B cell (primary cell): ENCODE measurements around the gene CBX1. TPM values are rescaled to one million over a fixed set of nuclear protein-coding genes. Genes with fewer than 3 reads are reported as not detected.

ENCODE experiments used
- ATAC-seq: fragments of 200-7000 bp; cut with Tn5 transposase; one replicate; pipeline ENCODE4 v1.10.0; 2021; ENCODE audit warnings: low read depth, mild to moderate bottlenecking, moderate number of reproducible peaks, moderate library complexity
- CTCF ChIA-PET: fragments of 350-600 bp; sonication (Branson Sonifier 250); formaldehyde crosslinking; loops from one replicate; lab custom pipeline; 2021; ENCODE audit warnings: antibody characterized with exemption, inconsistent platforms; lab: Charles Lee
- POLR2A ChIA-PET: fragments of 350-600 bp; sonication (Branson Sonifier 250); formaldehyde crosslinking; loops from one replicate; lab custom pipeline; 2021; ENCODE audit warnings: antibody characterized with exemption; lab: Charles Lee
- DNase-seq: peaks from one replicate; pipeline ENCODE4 v3.0.0; 2013
- H2AFZ ChIP-seq: 2 replicates; pipeline ENCODE4 v1.6.1; 2012; ENCODE audit warnings: mild to moderate bottlenecking, low read depth, low read length; ENCODE audit not compliant: insufficient read depth, poor library complexity, severe bottlenecking
- H3K27ac ChIP-seq, 2 donors: 1 replicate in 1 of 2; 2 replicates in 1 of 2; pipeline ENCODE4 v1.5.1; 2012 to 2013; ENCODE audit warnings: low read length in 2 of 2, mild to moderate bottlenecking in 2 of 2, moderate library complexity in 1 of 2
- H3K27me3 ChIP-seq, 4 experiments: fragments of 200-600 bp in 1 of 4; sonication (generic) in 1 of 4; replicated peaks in 1 of 4; 1 replicate in 2 of 4; 2 replicates in 2 of 4; pipeline versions ENCODE4 v1.6.1 to v1.7.0; 2013 to 2016; ENCODE audit warnings: low read length in 3 of 4, mild to moderate bottlenecking in 2 of 4, mixed read lengths in 1 of 4, moderate library complexity in 1 of 4; ENCODE audit not compliant: insufficient read depth in 4 of 4, control insufficient read depth in 3 of 4; ENCODE audit errors: control extremely low read depth in 1 of 4
- H3K36me3 ChIP-seq, 2 experiments: replicated peaks in 1 of 2; 1 replicate in 1 of 2; 2 replicates in 1 of 2; pipeline versions ENCODE4 v1.6.1 to v1.7.1; 2013; ENCODE audit warnings: low read length in 1 of 2; ENCODE audit not compliant: insufficient read depth in 2 of 2, control insufficient read depth in 1 of 2; ENCODE audit errors: control extremely low read depth in 1 of 2, extremely low read depth in 1 of 2
- H3K4me1 ChIP-seq, 2 donors: fragments of 200-600 bp in 1 of 2; sonication (generic) in 1 of 2; 1 replicate in 1 of 2; 2 replicates in 1 of 2; pipeline versions ENCODE4 v1.5.1 to v1.6.1; 2013 to 2017; ENCODE audit warnings: low read length in 2 of 2; ENCODE audit not compliant: control insufficient read depth in 2 of 2, insufficient read depth in 2 of 2
- H3K4me2 ChIP-seq: replicated peaks from 2 replicates; pipeline ENCODE3; 2012; ENCODE audit warnings: mild to moderate bottlenecking, low read depth, low read length; ENCODE audit not compliant: poor library complexity, severe bottlenecking
- H3K4me3 ChIP-seq, 5 experiments: fragments of 200-600 bp in 1 of 5; sonication (generic) in 1 of 5; 1 replicate in 3 of 5; 2 replicates in 2 of 5; pipeline versions ENCODE4 v1.5.1 to v1.7.0; 2011 to 2016; ENCODE audit warnings: low read length in 4 of 5, mild to moderate bottlenecking in 4 of 5, low read depth in 2 of 5, control low read depth in 1 of 5, moderate library complexity in 1 of 5; ENCODE audit not compliant: insufficient read depth in 1 of 5; ENCODE audit errors: control extremely low read depth in 1 of 5, extremely low read depth in 1 of 5
- H3K79me2 ChIP-seq: fragments of 200-600 bp; sonication (generic); one replicate; pipeline ENCODE4 v1.6.0; 2016; ENCODE audit warnings: low read length; ENCODE audit not compliant: control insufficient read depth, insufficient read depth
- H3K9ac ChIP-seq: fragments of 200-600 bp; sonication (generic); 2 replicates; pipeline ENCODE4 v1.6.1; 2017; ENCODE audit warnings: mild to moderate bottlenecking, low read length, moderate library complexity
- H3K9me3 ChIP-seq, 3 donors: one replicate each; pipeline versions ENCODE4 v1.6.1 to v1.7.1; 2013; ENCODE audit warnings: low read length in 2 of 3; ENCODE audit not compliant: control insufficient read depth in 2 of 3, insufficient read depth in 1 of 3; ENCODE audit errors: control extremely low read depth in 1 of 3
- H4K20me1 ChIP-seq: 2 replicates; pipeline ENCODE4 v1.6.0; 2012; ENCODE audit warnings: mild to moderate bottlenecking, low read length; ENCODE audit not compliant: insufficient read depth, control insufficient read depth, poor library complexity, severe bottlenecking
- H3K27ac Mint-ChIP-seq: one replicate; pipeline ENCODE4 v1.8.0; 2021; ENCODE audit warnings: mixed read lengths
- H3K27me3 Mint-ChIP-seq: one replicate; pipeline ENCODE4 v1.8.0; 2021; ENCODE audit warnings: mixed read lengths
- H3K4me1 Mint-ChIP-seq: one replicate; pipeline ENCODE4 v1.8.0; 2021; ENCODE audit warnings: mixed read lengths
- H3K4me3 Mint-ChIP-seq: one replicate; pipeline ENCODE4 v1.8.0; 2021; ENCODE audit warnings: mixed read lengths
- H3K9me3 Mint-ChIP-seq: one replicate; pipeline ENCODE4 v1.8.0; 2022; ENCODE audit warnings: mixed read lengths; ENCODE audit not compliant: insufficient read depth
- CTCF ChIP-seq: fragments of 200-600 bp; IDR thresholded peaks from one replicate; pipeline ENCODE4 v1.8.0; 2022; ENCODE audit warnings: antibody characterized with exemption, mild to moderate bottlenecking
- EZH2 ChIP-seq: IDR thresholded peaks from 2 replicates; pipeline ENCODE4 v1.6.1; 2012; ENCODE audit warnings: borderline replicate concordance, low read depth, mild to moderate bottlenecking, moderate library complexity, low read length; ENCODE audit not compliant: insufficient read depth, poor library complexity, severe bottlenecking
- WGBS: methylation state at CpG from one replicate; pipeline ENCODE4 v1.1.5; 2013; ENCODE audit warnings: missing lambda C conversion rate; ENCODE audit not compliant: insufficient coverage; 5-methylcytosine and 5-hydroxymethylcytosine counted together
- intact Hi-C: fragments of 100-400 bp; cut with micrococcal nuclease; formaldehyde crosslinking; loops from one replicate; pipeline ENCODE4 v1.10.0; 2022
- polyA plus RNA-seq: library from polyadenylated mRNA; depleted of rRNA; stranded (reverse); fragments of >200 nt; gene quantifications from 2 replicates; pipeline ENCODE4 v1.2.3, GENCODE V29; 2012
- total RNA-seq, 2 donors: library from RNA; stranded (reverse); fragments of 120-200 nt in 1 of 2; gene quantifications; 1 replicate in 1 of 2; 2 replicates in 1 of 2; pipeline versions ENCODE4 v1.2.3 to v1.2.4, GENCODE V29; 2013 to 2022

CBX1 gene
- total and polyA plus RNA-seq, 2 donors (not counting 1 experiment from before 2014, with no cell fraction given): 9.4 to 33.1 TPM

- H3K9me3 Mint-ChIP-seq: no peaks in the 10 kb centered on the region
- peaks cover 0 to 4% of the 10 kb centered on the region in 2 donors for H3K4me1 ChIP-seq
- no peak for TF ChIP-seq CTCF
- no peak for TF ChIP-seq EZH2
- ATAC-seq: no peak
- intact Hi-C loops: no loop called here
- H3K27me3 ChIP-seq: no peaks in the 10 kb centered on the region
- peaks cover 34% of the 10 kb centered on the region for H4K20me1 ChIP-seq
- ChIA-PET CTCF (interaction anchor here (1.1 to 3.1 kb wide), 4 partner anchors 19 to 500 kb away, joined by 3 to 10 read pairs (median 4); partner anchors contain the start of gene HOXB5), POLR2A (no interaction called here)
- no peak for DNase-seq
- H3K4me3 Mint-ChIP-seq: no peak overlapping the region
- H3K36me3 ChIP-seq: peaks cover 0 to 15% of the 10 kb centered on the region in 2 experiments
- no peak overlapping the region for H2AFZ ChIP-seq
- H3K27ac ChIP-seq: no peak overlapping the region
- H3K27ac Mint-ChIP-seq: no peak overlapping the region
- no peaks in the 10 kb centered on the region for H3K9me3 ChIP-seq
- peaks cover 13% of the 10 kb centered on the region for H3K4me1 Mint-ChIP-seq
- peaks cover 88% of the 10 kb centered on the region for H3K79me2 ChIP-seq
- H3K4me3 ChIP-seq: no peak overlapping the region
- 96% methylated on average over 4 of the region's 11 CpGs for WGBS
- no peak overlapping the region for H3K4me2 ChIP-seq
- no peaks in the 10 kb centered on the region for H3K27me3 Mint-ChIP-seq
- no peak overlapping the region for H3K9ac ChIP-seq
Observed at GRCh38 chr17:48093341-48094045, 7.8 kb downstream of the CBX1 start.

- H4K20me1 ChIP-seq: peaks cover 28% of the 10 kb centered on the region
- no peaks in the 10 kb centered on the region for H3K27me3 ChIP-seq
- H3K9ac ChIP-seq: no peak overlapping the region
- no peak overlapping the region for H2AFZ ChIP-seq
- no peaks in the 10 kb centered on the region for H3K27me3 Mint-ChIP-seq
- no peak for DNase-seq
- H3K27ac ChIP-seq: no peak overlapping the region
- no peak for ATAC-seq
- WGBS: 60% methylated on average over 1 of the region's 2 CpGs
- H3K27ac Mint-ChIP-seq: no peak overlapping the region
- ChIA-PET CTCF (interaction anchor here (0.6 to 3.5 kb wide), 3 partner anchors 22 to 49 kb away, joined by 3 to 11 read pairs (median 4); partner anchors contain the start of gene SNX11), POLR2A (no interaction called here)
- H3K4me2 ChIP-seq: no peak overlapping the region
- H3K4me1 Mint-ChIP-seq: peaks cover 3% of the 10 kb centered on the region
- H3K9me3 Mint-ChIP-seq: no peaks in the 10 kb centered on the region
- no peak for TF ChIP-seq EZH2
- TF ChIP-seq CTCF: no peak
- H3K36me3 ChIP-seq: no peaks in the 10 kb centered on the region
- H3K4me1 ChIP-seq: no peaks in the 10 kb centered on the region
- no peaks in the 10 kb centered on the region for H3K9me3 ChIP-seq
- intact Hi-C loops: no loop called here
- H3K4me3 ChIP-seq: no peak overlapping the region
- H3K4me3 Mint-ChIP-seq: no peak overlapping the region
- peaks cover 67% of the 10 kb centered on the region for H3K79me2 ChIP-seq
Observed at GRCh38 chr17:48084932-48085331, 16.3 kb downstream of the CBX1 start.
